Large intestine (tissue), 3 donors: Measurements from ENCODE around the gene KIAA2012. TPM values are rescaled to one million over a fixed set of nuclear protein-coding genes. Genes with fewer than 3 reads are reported as not detected.
A peak's percentile ranks its signal among the peaks of the same experiment; 100 is the strongest.

Source experiments
- DNase-seq, 2 donors: peaks; one replicate each; pipeline versions ENCODE4 v3.0.0 to v3.0.0-alpha.2; 2013
- H3K27ac ChIP-seq: one replicate; pipeline ENCODE4 v1.5.1; 2013; ENCODE audit warnings: low read length
- H3K27me3 ChIP-seq: 2 replicates; pipeline ENCODE4 v1.6.1; 2013; ENCODE audit warnings: low read length; ENCODE audit not compliant: control insufficient read depth, insufficient read depth
- H3K36me3 ChIP-seq: 2 replicates; pipeline ENCODE4 v1.6.1; 2013; ENCODE audit warnings: low read length; ENCODE audit not compliant: control insufficient read depth, insufficient read depth
- H3K4me1 ChIP-seq: one replicate; pipeline ENCODE4 v1.6.1; 2013; ENCODE audit warnings: low read length; ENCODE audit not compliant: control insufficient read depth, insufficient read depth
- H3K4me3 ChIP-seq: one replicate; pipeline ENCODE4 v1.5.1; 2013; ENCODE audit warnings: low read length
- H3K9me3 ChIP-seq: one replicate; pipeline ENCODE4 v1.6.1; 2013; ENCODE audit warnings: mild to moderate bottlenecking, low read depth, low read length, moderate library complexity; ENCODE audit not compliant: control insufficient read depth
- WGBS: methylation state at CpG from one replicate; pipeline ENCODE4 v1.1.5; 2013; ENCODE audit warnings: low lambda C conversion rate; ENCODE audit not compliant: insufficient coverage; 5-methylcytosine and 5-hydroxymethylcytosine counted together
- polyA plus RNA-seq: library from polyadenylated mRNA; unstranded; fragments of 120-200 nt; gene quantifications from one replicate; pipeline ENCODE4 v1.2.1, GENCODE V29; 2013

The KIAA2012 gene
- polyA plus RNA-seq, 1 donor, result 0.28 TPM

DNA sequence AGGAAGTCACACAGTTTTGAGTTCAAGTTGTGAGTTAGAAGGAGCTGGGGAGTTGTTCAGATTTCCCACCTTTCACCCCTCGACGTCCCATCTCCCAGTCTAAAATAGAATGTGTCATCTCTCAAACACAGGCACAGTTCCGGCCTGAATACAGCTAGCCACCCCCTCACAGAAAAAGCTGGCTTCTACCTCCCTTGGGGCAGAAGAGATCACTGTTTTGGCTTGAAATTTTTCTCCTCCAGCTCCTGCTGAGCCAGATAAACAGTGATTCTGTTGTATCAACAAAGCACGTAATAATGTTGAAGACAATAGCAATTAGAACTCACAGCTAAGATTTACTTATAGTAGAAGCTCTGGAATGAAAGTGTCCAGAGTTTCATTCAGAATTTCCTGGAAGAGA lies 74.7 kb downstream of the KIAA2012 start:
- H3K4me1 ChIP-seq, result peaks cover 3% of the 10 kb centered on the region
- DNase-seq, result no peak
- no peaks in the 10 kb centered on the region for H3K36me3 ChIP-seq
- H3K27me3 ChIP-seq, result no peaks in the 10 kb centered on the region
- H3K4me3 ChIP-seq, result no peak overlapping the region
- no peak overlapping the region for H3K27ac ChIP-seq
- WGBS, result no CpG with 5 or more reads among the region's 4 CpGs
- no peaks in the 10 kb centered on the region for H3K9me3 ChIP-seq

- Histone ChIP-seq H3K27ac (no peak overlapping the region), H3K4me3 (no peak overlapping the region), H3K36me3 (no peaks in the 10 kb centered on the region), H3K9me3 (no peaks in the 10 kb centered on the region), H3K4me1 (peaks cover 3% of the 10 kb centered on the region), H3K27me3 (no peaks in the 10 kb centered on the region)
- WGBS, result no CpG with 5 or more reads among the region's 17 CpGs
- DNase-seq, result no peak
These were observed 75.6 kb downstream of the KIAA2012 start for GRCh38 chr2:202148515-202149154.

DNA sequence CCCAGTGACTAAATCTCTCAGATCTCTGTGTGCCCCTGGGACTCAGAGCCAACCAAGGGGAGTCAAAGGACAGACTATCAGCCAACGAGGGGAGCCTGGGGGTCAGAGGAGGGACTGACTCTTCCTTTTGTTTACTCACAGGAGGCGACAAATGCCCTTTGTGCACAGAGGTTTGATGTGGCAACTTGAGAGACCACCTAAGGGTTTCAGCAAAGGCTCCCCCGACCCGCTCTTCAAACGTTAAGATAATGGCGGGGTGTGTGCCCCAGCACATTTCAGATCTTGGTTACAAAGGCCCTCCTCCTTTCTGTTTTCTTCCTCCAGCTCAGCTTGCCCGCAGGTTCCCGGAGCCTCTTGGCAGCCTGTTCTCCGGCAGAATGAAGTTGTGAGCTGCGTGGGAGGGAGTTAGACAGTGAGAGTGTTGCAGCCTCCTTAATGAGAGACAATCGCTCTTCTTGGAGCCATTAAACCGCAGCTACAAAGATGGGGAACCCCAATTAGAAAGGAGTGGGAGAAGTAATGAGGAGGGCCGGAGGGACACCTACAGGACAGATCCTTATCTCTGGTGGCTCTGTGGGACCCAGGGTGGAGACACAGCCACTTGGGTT lies 76.2 kb downstream of the KIAA2012 start:
- Histone ChIP-seq H3K4me3 (no peak overlapping the region), H3K36me3 (no peaks in the 10 kb centered on the region), H3K27ac (no peak overlapping the region), H3K4me1 (peaks cover 3% of the 10 kb centered on the region), H3K9me3 (no peaks in the 10 kb centered on the region), H3K27me3 (no peaks in the 10 kb centered on the region)
- WGBS, result 30% methylated on average over 2 of the region's 13 CpGs
- DNase-seq, result no peak

GRCh38 chr2:202149936-202150335 lies 76.9 kb downstream of the KIAA2012 start:
- WGBS, result 92% methylated on average over 2 of the region's 4 CpGs
- Histone ChIP-seq H3K27me3 (no peaks in the 10 kb centered on the region), H3K36me3 (no peaks in the 10 kb centered on the region), H3K9me3 (no peaks in the 10 kb centered on the region), H3K4me3 (no peak overlapping the region), H3K4me1 (peaks cover 3% of the 10 kb centered on the region), H3K27ac (no peak overlapping the region)
- no peak for DNase-seq

GRCh38 chr2:202152104-202152715 lies 79.2 kb downstream of the KIAA2012 start:
- no peak overlapping the region for H3K27ac ChIP-seq
- peaks cover 3% of the 10 kb centered on the region for H3K4me1 ChIP-seq
- WGBS, result 40% methylated on average over 1 of the region's 5 CpGs
- H3K36me3 ChIP-seq, result no peaks in the 10 kb centered on the region
- H3K27me3 ChIP-seq, result no peaks in the 10 kb centered on the region
- no peaks in the 10 kb centered on the region for H3K9me3 ChIP-seq
- DNase-seq, result no peak
- no peak overlapping the region for H3K4me3 ChIP-seq

- no peak for DNase-seq
- Histone ChIP-seq H3K4me1 (no peaks in the 10 kb centered on the region), H3K27me3 (no peaks in the 10 kb centered on the region), H3K36me3 (no peaks in the 10 kb centered on the region), H3K27ac (no peak overlapping the region), H3K9me3 (no peaks in the 10 kb centered on the region), H3K4me3 (no peak overlapping the region)
- 40% methylated on average over 1 of the region's 9 CpGs for WGBS
These were observed 81.6 kb downstream of the KIAA2012 start for GRCh38 chr2:202154613-202155012.

DNA sequence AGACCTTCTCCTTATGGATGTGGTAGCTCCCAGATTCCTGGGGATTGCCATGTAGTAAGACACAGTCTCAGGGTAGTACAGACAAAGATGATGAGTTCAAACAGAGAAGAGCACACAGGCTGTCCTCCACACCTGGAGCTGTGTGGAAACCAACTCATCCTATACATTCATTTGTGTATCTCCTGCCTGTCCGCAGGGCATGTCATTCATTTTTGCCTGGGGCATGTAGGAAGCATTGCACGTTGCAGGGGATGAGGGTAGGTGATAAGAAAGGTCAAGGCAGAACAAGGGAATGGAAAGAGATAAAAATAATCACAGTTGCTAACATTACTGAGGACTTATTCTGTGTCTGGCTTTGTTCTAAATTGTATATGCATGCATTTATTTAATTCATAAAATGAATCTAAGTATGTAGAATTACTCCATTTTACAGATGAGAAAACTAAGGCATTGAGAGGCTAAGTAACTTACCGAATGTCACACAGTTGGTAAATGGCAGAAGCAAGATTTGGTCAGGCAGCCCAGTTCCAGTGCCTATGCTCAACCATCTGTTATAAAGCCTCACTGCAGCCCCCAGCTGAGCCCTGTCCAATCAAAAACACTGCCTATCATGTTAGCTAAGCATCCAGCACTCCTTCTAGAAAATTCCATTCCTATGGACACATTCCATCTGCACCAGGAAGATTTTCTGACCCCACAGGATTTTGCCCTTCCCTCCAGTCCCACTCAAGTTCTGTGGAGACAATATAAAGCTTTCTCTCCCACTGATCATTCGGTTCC lies 84.3 kb downstream of the KIAA2012 start:
- DNase-seq, result no peak
- Histone ChIP-seq H3K27me3 (no peaks in the 10 kb centered on the region), H3K36me3 (no peaks in the 10 kb centered on the region), H3K9me3 (no peaks in the 10 kb centered on the region), H3K4me1 (no peaks in the 10 kb centered on the region), H3K4me3 (no peak overlapping the region), H3K27ac (no peak overlapping the region)
- no CpG with 5 or more reads among the region's 4 CpGs for WGBS

- Histone ChIP-seq H3K27me3 (no peaks in the 10 kb centered on the region), H3K9me3 (no peaks in the 10 kb centered on the region), H3K4me1 (no peaks in the 10 kb centered on the region), H3K27ac (no peak overlapping the region), H3K36me3 (no peaks in the 10 kb centered on the region), H3K4me3 (no peak overlapping the region)
- WGBS, result no CpG with 5 or more reads among the region's 5 CpGs
- no peak for DNase-seq
These were observed 85.7 kb downstream of the KIAA2012 start for GRCh38 chr2:202158796-202159195.

GRCh38 chr2:202161151-202161835 lies 88.2 kb downstream of the KIAA2012 start:
- Histone ChIP-seq H3K4me1 (peaks cover 17% of the 10 kb centered on the region), H3K36me3 (no peaks in the 10 kb centered on the region), H3K27me3 (no peaks in the 10 kb centered on the region), H3K9me3 (no peaks in the 10 kb centered on the region), H3K27ac (no peak overlapping the region), H3K4me3 (no peak overlapping the region)
- DNase-seq, result no peak
- WGBS, result 75% methylated on average over 1 of the region's 8 CpGs

- Histone ChIP-seq H3K4me3 (no peak overlapping the region), H3K4me1 (peaks cover 17% of the 10 kb centered on the region), H3K27ac (peak overlapping the region; percentile 70), H3K36me3 (no peaks in the 10 kb centered on the region), H3K27me3 (no peaks in the 10 kb centered on the region), H3K9me3 (no peaks in the 10 kb centered on the region)
- DNase-seq, result peak; percentile 35 to 74
- WGBS, result no CpG with 5 or more reads among the region's 3 CpGs
These were observed 91.4 kb downstream of the KIAA2012 start for GRCh38 chr2:202164411-202164810.
